Activated effector memory CD4-positive, alpha-beta T cell treated with anti-CD3 and anti-CD28 coated beads, Interleukin-2, amount 50 U/mL, for 16 hours (primary cell): Measurements from ENCODE around the gene ENHO.

Experiments
- DNase-seq: peaks from one replicate; pipeline ENCODE4 v3.0.0-alpha.2; 2020

The ENHO gene

DNA sequence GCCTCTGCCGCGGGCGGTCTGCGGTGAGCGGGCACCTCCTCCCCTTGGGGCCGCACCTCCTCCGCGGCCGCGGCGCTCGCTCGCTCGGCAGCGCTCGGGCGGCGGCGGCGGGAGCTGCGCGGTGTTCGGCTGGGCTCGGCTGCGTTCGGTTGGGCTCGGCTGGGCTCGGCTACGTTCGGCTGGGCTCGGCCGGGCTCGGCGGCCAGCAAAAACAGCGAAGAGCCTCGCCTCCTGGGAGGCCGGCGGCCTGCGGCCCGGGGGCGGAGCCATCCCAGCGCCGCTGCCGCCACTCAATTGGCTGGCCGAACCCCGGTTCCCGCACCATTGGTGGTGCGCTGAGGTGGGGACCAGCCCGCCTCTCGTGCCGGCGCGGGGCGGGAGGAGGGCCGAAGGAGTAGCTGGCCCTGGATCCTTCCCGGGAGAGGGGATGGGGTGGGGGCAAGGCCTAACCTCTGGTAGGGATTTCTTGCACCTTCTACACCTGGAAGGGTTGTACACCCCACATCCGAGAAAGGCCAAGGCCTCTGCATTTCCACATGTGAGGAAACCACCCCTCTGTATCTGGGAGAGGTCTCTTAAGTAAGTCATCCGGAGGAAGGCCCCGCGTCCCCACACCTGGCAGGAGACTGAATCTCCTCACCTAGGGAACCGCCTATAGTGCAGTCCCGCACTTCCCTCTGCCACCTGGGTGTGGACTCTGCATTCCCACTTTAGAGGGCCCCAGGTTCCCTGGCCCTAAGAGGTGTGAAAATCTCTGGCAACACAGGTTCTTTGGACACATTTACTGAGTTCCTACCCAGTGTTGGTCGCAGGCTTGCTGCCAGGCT, at the start of gene ENHO:
Gene ENHO, minus strand, starts transcription at position 20 of the 827 bp plus-strand sequence. CDS start 1,295 bp downstream, outside the sequence.
- peak; percentile 96 for DNase-seq

DNA sequence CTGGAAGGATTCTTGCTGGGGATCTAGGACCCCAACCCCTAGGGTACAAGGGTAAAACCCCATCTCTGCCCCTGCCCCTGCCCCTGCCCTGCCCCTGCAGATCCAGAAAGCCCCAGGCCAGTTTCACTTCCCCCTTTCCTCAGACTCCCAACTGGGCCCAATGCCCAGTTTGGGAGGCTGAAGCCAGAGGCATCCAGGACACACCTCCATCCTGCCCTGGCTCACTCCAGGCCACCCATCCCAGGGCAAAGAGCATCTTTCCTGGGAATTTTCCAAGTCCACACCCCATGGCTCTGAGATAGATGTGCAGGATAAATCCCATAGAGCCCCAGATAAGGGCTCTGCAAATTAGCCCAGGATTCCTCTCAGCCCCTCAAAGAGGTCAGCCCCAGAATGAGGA, 49.3 kb upstream of the ENHO start:
- DNase-seq, result no peak

DNA sequence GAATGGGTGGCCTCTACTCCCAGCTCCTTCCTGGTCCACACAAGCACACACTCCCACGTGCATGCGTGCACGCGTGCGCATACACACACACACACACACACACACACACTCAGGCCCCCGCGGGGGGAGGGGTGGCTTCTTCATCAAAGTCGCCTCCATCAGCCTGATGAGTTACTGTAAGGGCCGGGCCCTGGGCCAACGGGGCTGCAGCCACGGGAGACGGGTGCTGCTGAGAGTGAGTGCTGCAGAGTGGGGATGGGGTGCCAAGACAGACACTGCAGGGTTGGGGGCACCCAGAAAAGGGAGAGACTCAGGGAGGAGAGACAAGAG, 48.7 kb upstream of the ENHO start:
- no peak for DNase-seq

DNA sequence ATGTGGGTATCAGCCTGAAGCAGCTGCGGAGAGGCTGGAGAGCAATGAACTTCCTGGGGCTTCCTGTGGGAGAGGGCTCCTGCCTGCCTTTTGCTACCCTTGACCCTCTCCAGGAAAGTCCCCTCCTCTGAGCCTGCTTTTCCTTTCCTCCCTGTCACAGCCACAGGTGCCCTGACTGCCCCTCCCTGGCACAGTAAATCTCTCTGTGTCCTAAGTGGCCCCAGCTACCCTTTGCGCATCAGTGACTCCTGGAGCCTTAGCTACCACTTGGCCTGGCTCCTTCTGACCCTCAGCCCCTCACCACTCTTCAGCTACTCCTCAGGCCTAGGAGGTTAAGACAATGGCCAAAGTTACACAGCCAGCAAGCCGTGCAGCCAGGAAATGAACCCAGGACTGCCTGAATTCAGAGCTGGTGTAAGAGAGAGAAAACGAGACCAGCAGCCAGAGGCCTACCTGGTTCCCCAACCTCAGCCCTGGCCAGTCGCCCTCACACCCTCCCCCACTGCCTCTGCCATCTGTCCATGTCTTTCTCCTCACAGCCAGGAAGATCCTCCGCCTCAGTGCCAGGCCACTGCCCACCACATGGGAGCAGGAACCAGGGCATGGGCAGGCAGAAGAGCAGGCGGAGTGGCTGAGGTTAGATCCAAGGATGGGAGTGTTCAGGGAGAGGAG, 48.2 kb upstream of the ENHO start:
- DNase-seq, result no peak

DNA sequence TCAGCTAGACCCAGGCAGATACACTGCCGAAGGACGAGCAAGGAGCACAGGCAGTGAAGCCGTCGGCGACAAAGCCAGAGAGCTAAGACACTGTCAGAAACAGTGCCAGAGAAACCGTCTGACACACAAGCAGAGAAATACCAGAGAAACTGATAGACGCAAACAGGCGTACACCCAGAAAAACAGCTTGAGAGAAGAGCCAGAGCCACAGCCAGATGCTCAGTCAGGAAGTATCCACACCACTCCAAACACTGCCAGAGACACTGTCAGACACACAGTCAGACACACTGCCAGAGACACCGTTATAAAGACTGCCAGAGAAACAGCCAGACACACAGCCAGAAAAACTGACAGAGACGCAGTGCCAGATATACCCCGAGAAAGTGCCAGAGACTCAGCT, 47.6 kb upstream of the ENHO start:
- DNase-seq, result no peak

DNA sequence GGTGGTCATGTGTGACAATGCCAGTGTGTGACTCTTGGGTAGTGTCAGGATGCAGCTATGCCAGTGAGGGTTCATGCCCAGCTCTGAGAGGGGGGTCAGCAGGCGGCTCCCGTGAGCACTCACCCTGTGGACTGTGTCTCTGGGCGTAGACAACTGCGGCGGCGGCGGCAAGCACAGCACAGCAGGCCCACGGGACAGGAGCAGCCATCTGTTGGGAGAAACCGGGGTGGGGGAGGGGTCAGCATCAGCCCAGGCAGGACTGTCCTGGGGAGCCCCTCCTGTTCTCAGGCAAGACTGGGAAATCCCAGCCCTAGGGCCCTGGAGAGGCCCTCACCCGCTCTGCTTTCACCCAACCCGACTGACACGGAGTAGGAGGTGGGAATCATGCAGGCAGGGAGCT, 46.0 kb upstream of the ENHO start:
- DNase-seq, result no peak

DNA sequence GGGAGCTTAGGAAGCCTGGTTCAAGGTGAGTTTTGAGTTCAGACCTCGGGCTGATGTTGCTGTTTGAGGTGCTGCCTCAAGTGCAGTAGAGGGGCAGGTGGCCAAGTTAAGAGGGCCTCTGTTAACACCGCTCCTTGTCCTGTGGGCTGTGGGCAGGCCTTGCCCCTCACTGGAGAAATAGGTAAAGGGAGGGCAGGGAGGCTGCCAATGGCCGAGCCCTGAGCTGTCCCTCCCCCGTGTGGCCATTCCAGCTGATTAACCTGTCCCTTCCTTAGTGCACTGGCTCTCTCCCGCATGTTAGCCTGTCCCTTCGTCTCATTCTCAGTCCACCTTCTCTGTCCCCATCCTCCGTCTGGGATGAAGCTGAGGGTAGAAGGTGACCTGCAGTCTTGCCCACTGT, 45.3 kb upstream of the ENHO start:
- DNase-seq, result no peak

DNA sequence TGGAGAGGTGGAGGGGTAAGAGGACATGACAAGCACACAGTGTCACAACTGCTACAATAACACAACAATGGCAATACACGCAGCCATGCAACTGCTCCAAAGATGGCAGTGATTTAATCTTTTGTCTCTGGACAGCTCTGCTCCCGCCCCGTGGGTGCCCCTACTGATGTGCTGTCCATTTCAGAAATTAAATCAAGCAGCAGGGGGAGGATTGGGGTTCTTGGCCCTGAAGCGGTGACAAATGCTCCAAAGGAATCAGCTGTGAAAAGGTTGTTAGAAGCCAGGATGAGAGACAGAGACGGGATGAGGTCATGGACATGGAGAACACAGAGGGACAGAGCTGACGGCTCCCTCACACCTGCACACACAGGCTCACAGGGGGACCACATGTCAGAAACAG, 44.2 kb upstream of the ENHO start:
- no peak for DNase-seq

DNA sequence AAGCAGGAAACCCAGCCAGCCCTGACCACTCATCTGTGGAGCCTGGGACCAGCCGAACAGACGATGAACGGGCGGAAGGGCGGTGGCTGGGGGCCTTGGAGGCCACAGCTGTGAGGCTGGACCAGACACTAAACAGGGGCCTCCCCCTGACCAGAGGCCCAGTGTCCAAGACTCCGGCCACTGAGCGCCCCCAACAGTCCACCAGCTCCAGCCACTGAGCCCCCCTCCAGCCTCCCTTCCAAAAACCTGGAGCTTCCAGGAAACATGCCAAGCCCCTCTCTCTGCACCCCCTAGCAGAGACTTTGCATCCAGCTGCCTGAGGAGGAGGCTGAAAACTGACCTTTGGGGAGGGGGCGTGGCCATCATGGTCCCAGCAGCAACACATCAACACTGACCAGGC, 43.5 kb upstream of the ENHO start:
- no peak for DNase-seq

DNA sequence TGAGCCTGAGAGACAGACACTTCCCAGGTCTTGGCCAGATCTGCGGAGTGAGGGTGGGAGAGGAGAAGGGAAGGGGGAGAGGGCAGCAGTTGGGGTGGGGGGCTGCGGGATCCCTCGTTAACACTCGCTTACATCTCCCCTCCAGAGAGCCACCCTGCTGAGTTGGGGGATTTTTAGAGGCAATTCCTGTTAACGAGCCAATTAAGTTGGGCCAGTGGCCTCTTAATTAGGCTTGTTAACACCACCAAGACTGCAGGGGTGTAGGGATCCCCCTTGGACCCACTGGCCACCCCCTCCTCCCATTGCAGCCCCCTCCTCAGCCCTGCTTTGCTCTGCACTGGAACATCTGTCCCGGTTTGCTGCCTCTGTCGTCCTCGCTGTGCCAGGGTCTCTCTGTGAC, 43.1 kb upstream of the ENHO start:
- no peak for DNase-seq

DNA sequence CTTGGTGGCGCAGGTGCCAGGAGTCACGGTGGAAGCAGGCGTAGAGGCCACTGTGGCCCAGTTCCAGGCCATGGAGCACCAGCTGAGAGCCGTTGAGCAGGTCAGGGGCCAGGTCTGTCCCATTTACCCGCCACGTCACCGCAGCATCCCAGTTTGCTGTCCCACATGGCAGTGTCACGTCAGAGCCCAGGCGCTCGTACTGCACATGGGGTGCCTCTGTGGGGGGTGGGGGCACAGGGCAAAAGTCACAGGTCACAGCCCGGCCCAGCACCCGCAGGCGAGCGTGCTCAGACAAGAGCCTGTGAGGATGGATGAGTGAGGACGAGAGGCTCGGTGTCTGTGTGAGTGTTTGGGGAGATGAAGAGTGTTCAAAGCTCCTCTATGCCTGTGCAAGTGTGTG, 41.8 kb upstream of the ENHO start:
- DNase-seq, result no peak

DNA sequence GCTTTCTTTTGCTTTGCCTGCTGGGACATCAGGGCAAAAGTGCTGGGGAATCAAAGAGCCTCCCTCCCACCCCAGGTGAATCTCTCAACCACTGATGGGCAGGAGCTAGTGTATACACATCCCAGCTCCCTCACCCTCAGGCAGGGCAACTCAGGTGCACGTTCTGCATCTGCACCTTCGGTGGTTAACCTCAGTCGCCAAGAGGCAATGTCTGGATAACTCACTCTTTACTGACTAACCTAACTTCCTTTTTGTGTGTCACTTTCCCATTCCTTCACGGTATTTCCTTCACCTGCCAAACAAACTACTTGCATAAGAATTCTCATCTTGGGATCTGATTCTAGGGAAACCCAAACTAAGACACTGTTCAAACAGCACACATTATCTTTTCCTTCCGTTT, 40.5 kb upstream of the ENHO start:
- no peak for DNase-seq

DNA sequence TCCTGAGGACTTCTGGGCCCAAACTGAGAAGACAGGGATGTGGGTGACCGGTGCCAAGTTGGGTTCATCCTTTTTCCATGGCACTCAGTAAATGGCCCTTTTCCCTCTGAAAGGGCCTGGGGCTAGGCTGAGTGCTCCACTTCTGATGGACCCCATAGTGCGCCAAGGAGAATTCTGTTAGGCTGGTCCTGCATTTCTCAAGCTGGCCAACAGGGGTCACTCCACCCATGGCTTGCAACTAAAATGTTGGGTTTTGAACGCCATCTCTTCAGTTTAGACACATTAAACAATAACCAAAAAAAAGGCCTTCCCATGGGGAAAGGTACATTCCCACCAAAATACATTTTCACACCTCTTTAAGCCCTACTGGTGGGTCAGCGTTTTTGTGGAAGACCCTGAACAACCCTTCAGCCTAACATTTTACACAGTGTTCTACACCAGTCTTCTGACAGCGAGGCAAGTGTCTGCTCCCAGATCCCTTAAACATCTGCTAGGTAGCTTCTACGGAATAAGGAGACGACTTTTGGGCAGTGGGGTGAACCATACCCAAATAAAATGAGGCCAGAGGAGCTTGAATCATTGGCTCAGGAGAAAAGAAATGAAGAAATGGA, 39.5 kb upstream of the ENHO start:
- DNase-seq, result no peak

DNA sequence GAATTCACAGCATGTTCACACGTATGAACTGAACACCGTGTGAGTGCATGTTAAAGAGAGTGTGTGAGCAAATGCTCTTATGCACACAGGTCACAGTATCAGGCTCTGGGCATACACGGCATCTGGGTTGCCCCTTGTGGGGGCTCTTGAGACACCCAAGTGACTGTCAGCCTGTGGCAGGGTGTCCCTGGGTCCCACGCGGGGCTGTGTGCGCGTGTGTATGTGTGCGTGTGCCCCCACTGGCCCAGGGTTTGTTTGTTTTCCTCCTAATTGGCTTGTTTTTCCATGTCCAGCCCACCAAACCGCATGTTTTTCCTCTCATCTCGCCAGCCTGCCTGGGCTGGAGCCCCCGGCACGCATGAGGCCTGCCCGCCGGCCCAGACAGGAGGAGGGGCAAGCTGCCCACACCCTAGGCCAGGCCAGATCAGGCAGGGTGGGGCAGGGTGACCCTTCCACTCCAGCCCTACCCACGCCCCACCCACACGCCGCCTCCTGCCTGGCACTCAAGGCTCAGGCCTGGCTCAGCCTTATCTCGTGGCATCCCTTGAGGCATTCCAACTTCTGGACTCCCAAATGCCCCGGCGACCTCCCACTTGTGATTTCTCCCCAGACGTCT, 37.9 kb upstream of the ENHO start:
- no peak for DNase-seq

DNA sequence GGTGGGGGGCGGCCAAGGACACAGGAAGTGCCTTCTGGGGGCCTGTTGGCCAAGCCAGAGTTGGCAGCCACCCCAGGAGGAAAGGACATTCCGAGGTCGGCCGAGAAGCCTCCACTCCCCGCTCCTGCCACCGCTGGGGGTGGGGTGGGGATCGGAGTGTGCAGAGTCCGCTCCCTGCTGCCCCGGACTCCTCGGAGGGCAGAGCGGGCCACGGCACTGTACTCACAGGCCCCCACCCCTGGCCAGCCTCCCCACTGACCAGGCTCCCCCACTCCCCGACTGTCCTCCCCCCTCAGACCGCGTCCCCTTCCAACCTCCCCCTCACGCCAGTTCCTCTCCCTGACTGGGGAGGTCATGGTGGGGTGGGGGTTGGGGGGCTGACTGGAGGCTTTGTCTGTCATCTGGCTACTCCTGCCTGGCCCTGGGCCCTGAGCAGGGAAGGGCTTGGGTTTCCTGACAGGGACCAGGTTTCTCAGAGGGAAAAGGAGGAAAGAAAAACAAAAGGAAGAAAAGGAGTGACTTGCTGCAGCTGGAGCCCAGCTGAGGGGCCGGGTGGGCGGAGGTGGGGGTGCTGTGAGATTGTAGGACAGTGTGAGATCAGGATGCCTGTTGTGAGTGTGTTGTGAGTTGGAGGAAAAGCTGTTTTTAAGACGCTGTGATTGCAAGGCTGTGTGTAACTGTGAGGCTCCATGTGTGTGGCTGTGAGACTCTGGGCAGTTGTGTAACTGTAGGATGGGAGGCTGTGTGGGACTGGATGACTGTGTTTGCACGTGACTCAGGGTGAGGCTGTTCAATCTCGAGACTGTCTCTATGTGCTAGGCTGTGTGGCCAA, 37.0 kb upstream of the ENHO start:
- DNase-seq, result no peak

DNA sequence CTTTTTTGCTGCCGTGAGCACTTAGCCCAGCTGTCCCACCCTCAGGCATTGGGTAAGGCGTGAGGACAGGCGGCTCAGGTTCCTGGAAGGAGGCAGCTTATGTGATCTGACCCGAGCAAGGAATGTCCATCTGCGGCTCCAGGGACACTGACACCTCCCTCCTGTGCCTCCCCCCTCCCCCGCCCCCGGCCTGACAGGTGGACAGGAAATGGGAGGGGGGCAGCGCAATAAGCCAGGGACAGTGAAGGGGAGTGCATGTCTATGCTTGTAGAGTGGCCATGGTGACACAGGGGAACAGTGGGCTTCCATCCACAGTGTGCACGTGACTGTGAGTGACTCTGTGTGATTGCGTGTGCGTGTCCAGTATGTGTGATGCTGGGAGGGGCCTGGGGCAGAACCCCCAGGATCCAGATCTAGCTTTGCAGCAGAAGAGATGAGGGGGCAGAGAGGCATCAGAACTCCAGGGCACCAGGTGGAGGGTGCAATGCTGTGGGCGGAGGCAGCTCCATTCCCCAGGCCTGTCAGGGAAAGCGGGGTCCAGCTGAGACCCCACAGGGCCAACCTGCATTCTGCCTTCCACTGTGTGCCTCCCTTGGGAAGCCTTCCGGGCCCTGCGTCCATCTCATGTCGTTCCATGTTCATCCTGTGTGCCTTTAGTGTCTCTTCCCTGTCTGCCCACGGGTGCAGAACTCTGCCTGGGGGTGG, 36.3 kb upstream of the ENHO start:
- no peak for DNase-seq

DNA sequence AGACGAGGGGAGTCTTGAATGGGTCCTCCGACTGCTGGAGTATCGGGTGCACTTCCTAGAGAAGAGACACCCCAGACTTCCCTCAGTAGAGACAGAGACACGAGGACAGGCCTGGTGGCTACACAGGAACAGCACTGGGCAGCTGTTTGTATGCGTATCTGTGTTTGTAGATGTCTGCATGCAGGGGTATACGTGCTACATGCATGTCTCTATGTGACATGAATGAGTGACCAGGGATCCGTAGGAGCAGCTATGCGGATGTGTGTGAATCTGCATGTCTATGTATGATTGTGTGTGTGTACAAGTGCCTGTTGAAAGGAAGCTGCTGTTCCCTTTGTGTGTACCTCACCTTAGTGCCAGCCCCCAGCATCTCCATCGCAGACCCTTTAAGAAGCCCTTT, 35.6 kb upstream of the ENHO start:
- DNase-seq, result no peak

DNA sequence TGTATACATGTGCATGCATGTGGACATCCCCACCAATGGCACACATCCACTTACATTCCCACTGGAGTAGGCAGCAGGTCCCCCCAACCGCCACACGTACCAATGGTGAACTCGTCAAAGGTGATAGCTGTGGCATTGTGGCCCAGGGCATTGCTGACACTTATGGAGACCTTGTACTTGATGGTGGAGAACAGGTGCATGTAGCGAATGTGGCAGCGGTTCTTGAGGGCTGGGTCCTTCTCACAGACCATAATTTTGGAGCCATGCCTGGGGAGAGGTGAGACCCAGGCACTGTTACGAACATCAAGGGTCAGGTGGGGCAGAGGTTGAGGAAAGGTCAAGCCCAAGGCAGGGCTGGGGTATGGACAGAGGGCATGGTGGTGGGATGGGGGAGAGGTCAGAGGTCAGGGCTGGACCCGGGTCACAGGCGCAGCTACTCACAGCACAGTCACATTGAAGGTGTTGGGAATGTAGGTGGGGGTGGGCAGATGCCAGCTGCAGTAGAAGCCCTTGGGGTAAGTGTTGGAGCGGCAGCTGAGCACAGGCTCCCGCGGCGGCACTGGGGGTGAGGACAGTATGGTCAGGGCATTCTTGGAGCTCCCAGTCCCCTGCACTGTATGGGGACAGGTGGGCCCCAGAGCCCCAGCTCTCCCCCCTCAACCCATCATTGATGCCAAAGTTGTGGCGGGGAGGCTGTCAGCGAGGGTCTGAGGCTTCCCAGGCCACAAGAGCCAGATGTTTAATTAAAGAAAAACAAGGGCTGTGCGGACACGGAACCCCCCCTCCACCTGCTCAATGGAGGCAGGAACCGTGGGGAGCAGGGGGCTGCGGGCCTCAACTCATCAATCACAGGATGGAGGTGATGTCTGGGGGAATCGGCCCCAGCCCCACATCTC, 34.9 kb upstream of the ENHO start:
- no peak for DNase-seq

DNA sequence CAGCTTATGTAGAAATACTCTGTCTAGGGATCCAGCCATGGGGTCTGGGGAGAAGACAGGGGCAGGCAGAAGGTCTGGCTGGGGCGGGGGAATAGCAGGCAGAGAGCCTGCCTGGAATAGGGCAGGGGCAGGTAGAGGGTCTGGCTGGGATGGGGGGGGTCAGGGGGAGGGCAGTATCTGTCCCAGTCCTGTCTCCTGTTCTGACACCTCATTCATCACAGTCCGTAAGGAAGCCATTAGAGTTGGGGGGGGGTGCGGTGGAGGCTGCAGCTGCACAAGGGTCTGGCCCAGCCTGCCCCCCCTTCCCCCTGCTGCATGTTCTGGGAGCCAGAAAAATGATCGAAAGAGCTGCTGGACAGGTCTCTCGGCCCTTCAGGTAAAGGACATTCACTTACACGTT, 34.2 kb upstream of the ENHO start:
- no peak for DNase-seq

DNA sequence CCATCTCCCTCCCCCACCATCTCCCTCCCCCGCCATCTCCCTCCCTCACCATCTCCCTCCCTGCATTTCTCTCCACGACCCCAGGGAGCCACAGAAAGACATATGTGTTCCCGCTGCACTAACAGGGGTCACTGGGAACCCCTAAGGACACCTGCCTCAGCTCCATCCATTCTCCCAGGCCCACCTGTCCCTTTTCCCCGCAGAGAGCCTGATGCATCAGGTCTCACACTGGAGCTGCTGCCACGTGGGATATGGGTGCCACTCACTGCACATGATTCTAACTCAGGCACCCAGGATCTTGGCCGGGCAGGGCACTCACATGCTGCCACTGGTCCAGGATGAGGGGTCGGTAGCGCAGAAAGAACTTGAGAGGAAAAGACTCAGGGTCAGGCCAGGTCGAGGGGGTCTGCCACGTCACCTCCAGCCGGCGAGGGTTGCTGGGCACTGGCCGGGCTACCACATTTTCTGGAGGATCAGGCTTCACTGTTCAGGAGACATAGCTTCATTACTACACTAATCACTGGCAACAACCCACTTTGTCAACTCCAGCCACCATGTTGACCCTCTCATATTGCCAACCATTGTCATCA, 33.2 kb upstream of the ENHO start:
- no peak for DNase-seq

DNA sequence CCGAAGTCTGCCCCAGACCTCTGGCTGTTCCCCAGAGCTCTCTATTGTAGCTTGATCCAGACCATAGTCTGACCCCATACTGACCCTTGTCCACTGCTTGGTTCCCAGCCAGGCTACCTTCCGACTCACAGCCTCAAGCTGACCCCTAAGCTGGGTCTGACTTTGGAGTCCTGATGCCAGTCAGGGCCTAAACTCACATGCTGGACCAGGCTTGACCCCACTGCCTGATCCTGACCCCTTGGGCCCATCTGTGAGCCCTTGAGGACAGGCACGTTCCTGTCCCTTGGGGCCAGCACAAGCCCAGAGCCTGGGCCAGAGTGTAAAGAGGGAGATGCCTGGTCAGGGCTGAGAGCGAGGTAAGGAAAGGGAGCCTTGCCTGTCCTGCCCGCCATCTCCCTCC, 32.7 kb upstream of the ENHO start:
- no peak for DNase-seq
